Karpas-422 (cell line): ENCODE results near the gene CXCR6. TPM values are rescaled to one million over a fixed set of nuclear protein-coding genes. Genes with fewer than 3 reads are reported as not detected.

ENCODE experiments used
- DNase-seq: peaks from one replicate; pipeline ENCODE4 v3.0.0-alpha.2; 2015
- H2AFZ ChIP-seq: fragments of 200-600 bp; sonication (generic); 2 replicates; pipeline ENCODE4 v1.6.1; 2014; ENCODE audit warnings: antibody characterized with exemption, low read length, mixed read lengths
- H3K27ac ChIP-seq: fragments of 200-600 bp; sonication (generic); 2 replicates; pipeline ENCODE4 v1.5.1; 2014; ENCODE audit warnings: mild to moderate bottlenecking, low read length, moderate library complexity
- H3K27me3 ChIP-seq: fragments of 200-600 bp; sonication (generic); 2 replicates; pipeline ENCODE4 v1.6.1; 2014; ENCODE audit warnings: low read length, mixed read lengths
- H3K36me3 ChIP-seq: fragments of 200-600 bp; sonication (generic); 2 replicates; pipeline ENCODE4 v1.6.1; 2014; ENCODE audit warnings: low read length, mixed read lengths; ENCODE audit not compliant: insufficient read depth
- H3K4me1 ChIP-seq: fragments of 200-600 bp; sonication (generic); 2 replicates; pipeline ENCODE4 v1.6.1; 2014; ENCODE audit warnings: mild to moderate bottlenecking, low read length, mixed read lengths
- H3K4me2 ChIP-seq: fragments of 200-600 bp; sonication (generic); 2 replicates; pipeline ENCODE4 v1.6.1; 2014; ENCODE audit warnings: low read length, low read depth, mild to moderate bottlenecking; ENCODE audit not compliant: poor library complexity, severe bottlenecking
- H3K4me3 ChIP-seq: fragments of 200-600 bp; sonication (generic); 2 replicates; pipeline ENCODE4 v1.5.1; 2014; ENCODE audit warnings: mild to moderate bottlenecking, antibody characterized with exemption, low read length, mixed read lengths
- H3K79me2 ChIP-seq: fragments of 200-600 bp; sonication (generic); 2 replicates; pipeline ENCODE4 v1.6.1; 2014; ENCODE audit warnings: mild to moderate bottlenecking, low read length, mixed read lengths
- H3K9ac ChIP-seq: fragments of 200-600 bp; sonication (generic); 2 replicates; pipeline ENCODE4 v1.6.0; 2014; ENCODE audit warnings: low read length
- H3K9me2 ChIP-seq: fragments of 200-600 bp; sonication (generic), shearing (Covaris generic); replicated peaks from 2 replicates; pipeline ENCODE4 v1.6.0; 2014; ENCODE audit warnings: mild to moderate bottlenecking, low read length, moderate library complexity; ENCODE audit not compliant: insufficient read depth
- H3K9me3 ChIP-seq: fragments of 300-700, 200-600 bp; sonication (generic); 2 replicates; pipeline ENCODE4 v1.6.1; 2014; ENCODE audit warnings: low read length, mixed read lengths
- H4K20me1 ChIP-seq: fragments of 200-600 bp; sonication (generic); 2 replicates; pipeline ENCODE4 v1.6.1; 2014; ENCODE audit warnings: mild to moderate bottlenecking, antibody characterized with exemption, low read length, low read depth; ENCODE audit not compliant: insufficient read depth
- total RNA-seq: library from RNA; depleted of rRNA; stranded (reverse); fragments of >200 nt; shearing (Covaris generic); gene quantifications from 2 replicates; pipeline ENCODE4 v1.2.3, GENCODE V29; 2014; ENCODE audit warnings: low replicate concordance

Gene CXCR6
- total RNA-seq, 1 experiment from 2014 or later, result not detected

GRCh38 chr3:45985532-45986302 lies 42.5 kb downstream of the CXCR6 start:
- no peak overlapping the region for H2AFZ ChIP-seq
- H3K9me3 ChIP-seq, result no peaks in the 10 kb centered on the region
- H3K27ac ChIP-seq, result no peak overlapping the region
- peaks cover 12% of the 10 kb centered on the region; the same call in 1 of the 2 replicates for H3K36me3 ChIP-seq
- peaks cover 12% of the 10 kb centered on the region for H3K4me1 ChIP-seq
- no peaks in the 10 kb centered on the region for H3K27me3 ChIP-seq
- no peaks in the 10 kb centered on the region for H3K9me2 ChIP-seq
- peaks cover 56% of the 10 kb centered on the region for H3K79me2 ChIP-seq
- H3K9ac ChIP-seq, result no peak overlapping the region
- no peak overlapping the region for H3K4me2 ChIP-seq
- DNase-seq, result no peak
- H3K4me3 ChIP-seq, result no peak overlapping the region
- H4K20me1 ChIP-seq, result no peaks in the 10 kb centered on the region

DNA sequence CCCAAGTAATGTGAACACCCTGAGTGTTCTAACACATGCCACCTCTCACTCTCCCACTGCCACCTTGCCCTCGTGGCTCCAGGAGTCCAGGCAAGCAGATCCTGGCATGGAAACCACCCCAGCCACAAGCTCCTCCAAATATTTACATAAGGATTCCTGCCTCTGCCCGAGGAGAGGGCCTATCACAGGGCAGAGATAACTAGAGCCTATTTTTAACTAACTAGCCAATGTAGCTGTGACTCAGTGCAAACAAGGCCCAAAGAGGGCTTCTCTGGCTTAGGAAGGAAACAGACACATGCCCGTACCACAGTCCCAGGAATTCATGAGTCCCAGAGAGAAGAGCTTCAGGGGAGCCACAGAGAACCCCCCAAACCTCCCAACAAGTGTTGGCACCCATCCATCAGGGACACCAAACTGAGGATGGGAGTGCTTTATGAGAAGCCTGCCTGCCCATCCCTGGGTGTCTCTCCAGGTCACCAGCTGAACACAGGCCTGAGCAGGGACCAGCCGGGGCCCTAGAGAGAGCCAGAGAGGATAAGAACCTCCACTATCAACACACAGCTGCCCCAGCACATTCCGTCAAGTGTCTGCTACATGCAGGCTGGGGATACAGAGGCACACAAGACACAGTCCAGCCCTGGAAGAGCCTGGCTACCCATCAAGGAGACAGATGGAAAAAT lies 43.2 kb downstream of the CXCR6 start:
- Histone ChIP-seq H4K20me1 (no peaks in the 10 kb centered on the region), H3K27ac (no peak overlapping the region), H3K36me3 (peaks cover 7% of the 10 kb centered on the region; the same call in 1 of the 2 replicates), H3K9ac (no peak overlapping the region), H2AFZ (no peak overlapping the region), H3K27me3 (no peaks in the 10 kb centered on the region), H3K9me3 (no peaks in the 10 kb centered on the region), H3K79me2 (peaks cover 62% of the 10 kb centered on the region), H3K4me1 (peaks cover 5% of the 10 kb centered on the region), H3K4me3 (no peak overlapping the region), H3K4me2 (no peak overlapping the region), H3K9me2 (no peaks in the 10 kb centered on the region)
- no peak for DNase-seq

GRCh38 chr3:45987368-45988291 lies 44.4 kb downstream of the CXCR6 start:
- no peaks in the 10 kb centered on the region for H3K27me3 ChIP-seq
- DNase-seq, result no peak
- no peak overlapping the region for H3K4me3 ChIP-seq
- no peaks in the 10 kb centered on the region for H4K20me1 ChIP-seq
- H3K27ac ChIP-seq, result no peak overlapping the region
- H2AFZ ChIP-seq, result no peak overlapping the region
- 0 out of 2 replicates have a peak, but pooled peaks cover 3% of the 10 kb centered on the region for H3K36me3 ChIP-seq
- no peaks in the 10 kb centered on the region for H3K9me2 ChIP-seq
- H3K4me2 ChIP-seq, result no peak overlapping the region
- no peaks in the 10 kb centered on the region for H3K9me3 ChIP-seq
- H3K9ac ChIP-seq, result no peak overlapping the region
- peaks cover 7% of the 10 kb centered on the region for H3K4me1 ChIP-seq
- peaks cover 74% of the 10 kb centered on the region for H3K79me2 ChIP-seq

DNA sequence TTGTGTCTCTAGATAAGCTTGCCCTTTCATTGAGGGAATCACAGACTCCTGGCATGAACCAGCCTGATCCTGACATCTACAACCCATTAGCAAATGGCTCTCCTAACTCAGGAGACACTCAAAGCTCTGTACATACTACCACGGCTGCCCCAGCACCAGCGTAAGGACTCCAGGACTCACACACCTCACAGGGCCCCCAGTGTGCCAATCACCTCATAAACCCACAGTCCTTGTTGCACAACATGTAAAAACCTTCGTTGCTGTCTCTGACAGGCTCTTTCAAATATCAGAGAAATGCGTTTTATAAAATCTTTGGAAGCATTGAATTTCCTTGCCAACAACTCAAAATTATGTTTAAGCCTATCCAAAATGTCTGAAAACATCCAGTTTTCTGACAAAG lies 45.1 kb downstream of the CXCR6 start:
- Histone ChIP-seq H2AFZ (no peak overlapping the region), H3K9me2 (no peaks in the 10 kb centered on the region), H3K9me3 (no peaks in the 10 kb centered on the region), H3K4me2 (no peak overlapping the region), H3K79me2 (peaks cover 81% of the 10 kb centered on the region), H3K4me1 (peaks cover 15% of the 10 kb centered on the region), H3K36me3 (0 out of 2 replicates have a peak, but pooled peaks cover 3% of the 10 kb centered on the region), H3K27ac (no peak overlapping the region), H3K27me3 (no peaks in the 10 kb centered on the region), H4K20me1 (no peaks in the 10 kb centered on the region), H3K4me3 (no peak overlapping the region), H3K9ac (no peak overlapping the region)
- no peak for DNase-seq

DNA sequence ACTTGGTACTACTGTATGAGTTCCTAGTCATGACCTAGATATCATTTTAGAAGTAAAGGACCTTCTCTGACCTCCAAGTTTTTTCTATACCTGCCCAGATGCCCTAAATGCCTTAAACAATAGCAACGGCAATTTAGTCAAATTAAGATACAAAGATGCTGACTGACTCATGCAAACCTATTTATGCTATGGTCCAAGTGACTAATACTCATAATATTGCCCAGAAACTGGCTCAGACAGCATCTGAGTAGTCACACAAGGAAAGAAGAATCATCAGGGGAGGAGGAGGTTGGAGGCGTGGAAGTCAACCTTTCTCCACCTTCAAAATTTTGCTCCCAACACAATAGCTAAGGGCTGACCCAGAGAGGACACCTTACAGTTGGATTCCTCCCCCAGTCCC lies 45.5 kb downstream of the CXCR6 start:
- no peaks in the 10 kb centered on the region for H4K20me1 ChIP-seq
- H3K27me3 ChIP-seq, result no peaks in the 10 kb centered on the region
- no peak overlapping the region for H2AFZ ChIP-seq
- H3K9me2 ChIP-seq, result no peaks in the 10 kb centered on the region
- no peak overlapping the region for H3K4me3 ChIP-seq
- H3K27ac ChIP-seq, result no peak overlapping the region
- no peak for DNase-seq
- H3K79me2 ChIP-seq, result peaks cover 85% of the 10 kb centered on the region
- H3K9me3 ChIP-seq, result no peaks in the 10 kb centered on the region
- H3K4me1 ChIP-seq, result peaks cover 19% of the 10 kb centered on the region
- no peak overlapping the region for H3K9ac ChIP-seq
- H3K4me2 ChIP-seq, result no peak overlapping the region
- no peaks in the 10 kb centered on the region for H3K36me3 ChIP-seq

- H3K9me2 ChIP-seq, result no peaks in the 10 kb centered on the region
- H3K4me1 ChIP-seq, result peaks cover 29% of the 10 kb centered on the region
- H2AFZ ChIP-seq, result no peak overlapping the region
- peaks cover 98% of the 10 kb centered on the region for H3K79me2 ChIP-seq
- no peaks in the 10 kb centered on the region for H3K36me3 ChIP-seq
- H3K4me2 ChIP-seq, result no peak overlapping the region
- no peak overlapping the region for H3K27ac ChIP-seq
- no peak for DNase-seq
- no peaks in the 10 kb centered on the region for H3K9me3 ChIP-seq
- no peak overlapping the region for H3K4me3 ChIP-seq
- no peaks in the 10 kb centered on the region for H4K20me1 ChIP-seq
- no peak overlapping the region for H3K9ac ChIP-seq
- no peaks in the 10 kb centered on the region for H3K27me3 ChIP-seq
These were observed 46.9 kb downstream of the CXCR6 start for GRCh38 chr3:45990181-45990580.

DNA sequence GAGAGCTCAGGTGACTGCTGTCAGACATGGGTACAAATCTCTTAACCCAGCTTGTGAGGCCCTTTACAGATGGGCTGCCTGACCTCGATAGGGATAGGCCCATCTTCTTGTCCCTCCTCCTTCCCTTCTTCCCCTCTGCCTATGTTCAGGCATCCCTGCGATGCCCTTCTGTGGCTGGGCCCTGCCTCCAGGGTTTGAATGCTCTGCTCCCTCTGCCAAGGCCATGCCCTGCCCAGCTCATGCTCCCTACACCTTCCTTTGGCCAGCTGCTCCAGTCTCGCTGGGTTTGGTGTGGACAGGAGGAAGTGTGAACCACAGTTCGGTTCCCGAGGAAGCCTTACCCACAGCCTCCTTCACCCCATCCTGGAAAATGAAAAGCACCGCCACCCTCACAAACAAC lies 48.1 kb downstream of the CXCR6 start:
- H3K4me3 ChIP-seq, result no peak overlapping the region
- H3K9me3 ChIP-seq, result no peaks in the 10 kb centered on the region
- no peak overlapping the region for H2AFZ ChIP-seq
- no peaks in the 10 kb centered on the region for H3K27me3 ChIP-seq
- no peak overlapping the region for H3K4me2 ChIP-seq
- H3K4me1 ChIP-seq, result peaks cover 35% of the 10 kb centered on the region
- no peak overlapping the region for H3K27ac ChIP-seq
- H3K36me3 ChIP-seq, result no peaks in the 10 kb centered on the region
- DNase-seq, result no peak
- peaks cover 94% of the 10 kb centered on the region for H3K79me2 ChIP-seq
- H3K9ac ChIP-seq, result no peak overlapping the region
- no peaks in the 10 kb centered on the region for H3K9me2 ChIP-seq
- no peaks in the 10 kb centered on the region for H4K20me1 ChIP-seq
